MV-4-11 (cell line): ENCODE results near the gene BTBD2.

Source experiments
- DNase-seq: peaks from one replicate; lab custom pipeline; 2025; lab: John Stamatoyannopoulos, UW

The BTBD2 gene

GRCh38 chr19:2014131-2014571 is 1.4 kb downstream of the BTBD2 start:
- no peak for DNase-seq

- no peak for DNase-seq
These were observed 1.9 kb downstream of the BTBD2 start for GRCh38 chr19:2013683-2013961.

- DNase-seq = no peak
These were observed 2.4 kb downstream of the BTBD2 start for GRCh38 chr19:2012941-2013682.

- no peak for DNase-seq
These were observed 4.3 kb downstream of the BTBD2 start for GRCh38 chr19:2011169-2011568.

- no peak for DNase-seq
These were observed 5.3 kb downstream of the BTBD2 start for GRCh38 chr19:2010135-2010668.

GRCh38 chr19:2003874-2004273 is 11.6 kb downstream of the BTBD2 start:
- DNase-seq = no peak

GRCh38 chr19:1999856-2000515 is 15.5 kb downstream of the BTBD2 start:
- DNase-seq = no peak

GRCh38 chr19:1998712-1999708 is 16.5 kb downstream of the BTBD2 start:
- DNase-seq = no peak

GRCh38 chr19:1997353-1998233 is 17.9 kb downstream of the BTBD2 start:
- DNase-seq = no peak

GRCh38 chr19:1992759-1993260 is 22.7 kb downstream of the BTBD2 start:
- DNase-seq = no peak

- no peak for DNase-seq
These were observed 24.2 kb downstream of the BTBD2 start for GRCh38 chr19:1991018-1991913.

GRCh38 chr19:1990230-1991017 is 25.1 kb downstream of the BTBD2 start:
- DNase-seq = no peak

GRCh38 chr19:1989513-1990229 is 25.8 kb downstream of the BTBD2 start:
- no peak for DNase-seq

GRCh38 chr19:1988464-1988863 is 27.1 kb downstream of the BTBD2 start:
- peak; percentile 37 for DNase-seq

GRCh38 chr19:1987197-1988187 is 28.0 kb downstream of the BTBD2 start:
- DNase-seq = peak; percentile 17

GRCh38 chr19:1986357-1987162 is 29.0 kb downstream of the BTBD2 start:
- DNase-seq = no peak
